SK-N-SH (cell line): ENCODE data around the gene CLDN9.

Source experiments
- CTCF ChIP-seq: fragments of 200-600 bp; sonication (generic); IDR thresholded peaks from 2 replicates; pipeline ENCODE4 v1.6.1; 2017; ENCODE audit warnings: antibody characterized with exemption, mild to moderate bottlenecking, moderate library complexity
- EP300 ChIP-seq, 2 experiments: IDR thresholded peaks; 2 replicates each; pipeline versions ENCODE4 v1.4.0 to v1.6.1; 2012; ENCODE audit warnings: borderline replicate concordance in 1 of 2, low read depth in 1 of 2, low read length in 1 of 2
- RCOR1 ChIP-seq: fragments of 150-350 bp; IDR thresholded peaks from 2 replicates; pipeline ENCODE4 v1.6.1; 2017; ENCODE audit warnings: antibody characterized with exemption, low read length
- USF2 ChIP-seq: fragments of 150-350 bp; IDR thresholded peaks from 2 replicates; pipeline ENCODE4 v1.6.1; 2017; ENCODE audit warnings: antibody characterized with exemption, low read length, low read depth, borderline replicate concordance

GRCh38 chr16:2963723-2964474, 48.8 kb upstream of the CLDN9 start, which contains the start of gene KREMEN2:
- TF ChIP-seq RCOR1 (no peak), CTCF (0 out of 2 replicates have a peak, but pooled peaks have one; percentile 10), USF2 (no peak), EP300 (IDR thresholded peaks at IDR 0.05; ENCODE audit: borderline replicate concordance in 1 of 2, low read depth in 1 of 2, low read length in 1 of 2) (no peak)
